HG02798 (cell line): ENCODE results near the gene ARID5B.
"Not testable (repeated sequence)": the region's sequence is repeated elsewhere in the genome, so short reads cannot be mapped to it uniquely, and the experiment has no call there.

Experiments used
- ATAC-seq: cut with Tn5 transposase; IDR thresholded peaks from one replicate; pipeline ENCODE4 v1.9.1; 2021; ENCODE audit warnings: mild to moderate bottlenecking; ENCODE audit not compliant: unreplicated experiment, poor library complexity

ARID5B gene

DNA sequence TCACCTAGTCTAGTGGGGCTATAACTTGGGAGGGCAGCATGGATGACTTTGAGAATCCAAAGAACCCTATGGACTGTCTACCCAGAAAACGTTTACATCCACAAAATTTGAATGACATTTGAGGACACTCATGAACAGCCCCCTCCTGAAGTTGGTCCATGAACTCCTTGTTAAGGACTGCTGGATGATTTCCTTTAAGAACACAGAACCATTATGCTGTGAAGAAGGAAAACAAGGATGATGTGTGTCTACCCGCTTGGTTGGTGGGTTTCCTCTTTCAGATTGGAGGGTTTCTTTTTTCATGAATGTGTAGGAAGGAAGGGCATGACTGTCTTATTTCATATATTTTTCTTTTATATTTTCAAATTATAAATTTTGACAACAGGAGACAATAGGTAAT lies 58.3 kb downstream of the ARID5B start:
- no peak for ATAC-seq

DNA sequence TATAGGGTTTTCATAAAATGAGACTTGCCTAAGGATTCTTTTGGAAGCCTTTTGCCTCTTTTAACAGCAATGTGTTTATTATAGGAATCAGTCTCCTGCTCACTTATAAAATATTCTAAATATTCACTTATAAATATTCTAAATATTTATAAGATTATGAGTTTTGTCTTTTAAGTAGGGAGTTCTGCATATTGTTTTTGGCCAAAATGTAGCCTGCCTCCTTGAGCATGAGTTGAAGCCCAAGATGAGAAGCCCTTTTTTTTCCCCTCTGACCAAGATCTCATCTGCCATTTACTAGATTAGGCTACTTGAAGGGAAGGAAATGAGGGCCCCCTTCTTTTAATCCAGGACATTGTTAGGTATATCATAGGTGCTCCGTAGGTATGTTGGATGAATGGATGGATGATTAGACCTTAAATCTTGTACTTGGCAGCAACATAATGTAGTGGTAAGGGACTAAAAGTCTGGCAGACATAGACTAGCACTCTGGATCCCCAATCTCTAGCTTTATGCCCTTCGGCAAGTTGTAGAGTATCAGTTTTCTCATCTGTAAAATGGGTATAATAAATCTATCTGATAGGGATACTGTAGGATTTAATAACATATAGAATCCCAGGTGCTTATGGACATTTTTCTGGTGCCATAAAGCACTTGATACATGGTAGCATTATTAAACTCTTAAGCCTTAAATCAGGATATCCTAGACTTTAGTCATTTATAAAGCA lies 59.1 kb downstream of the ARID5B start:
- ATAC-seq: no peak

GRCh38 chr10:61961278-61961677 lies 59.8 kb downstream of the ARID5B start:
- ATAC-seq: peak; percentile 80

GRCh38 chr10:61962971-61963370 lies 61.5 kb downstream of the ARID5B start:
- ATAC-seq: no peak

DNA sequence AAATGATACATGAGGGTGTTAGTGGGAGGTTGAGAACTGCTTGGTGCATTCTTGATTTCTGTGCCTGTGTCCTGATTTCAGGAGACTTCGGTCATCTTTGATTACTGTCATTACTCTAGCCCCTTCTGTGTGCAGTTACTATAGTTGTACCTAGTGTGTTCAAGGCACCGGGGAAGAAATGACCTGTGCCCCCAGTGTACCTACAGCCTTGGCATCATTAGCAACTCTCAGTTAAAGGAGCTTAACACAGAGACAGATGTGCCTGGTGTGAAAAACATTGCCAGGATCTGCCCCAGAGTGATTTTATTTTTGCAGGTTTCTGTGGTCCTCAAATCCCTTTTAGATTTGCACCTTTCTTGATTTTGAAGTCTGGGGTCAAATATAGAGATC lies 62.2 kb downstream of the ARID5B start:
- no peak for ATAC-seq

DNA sequence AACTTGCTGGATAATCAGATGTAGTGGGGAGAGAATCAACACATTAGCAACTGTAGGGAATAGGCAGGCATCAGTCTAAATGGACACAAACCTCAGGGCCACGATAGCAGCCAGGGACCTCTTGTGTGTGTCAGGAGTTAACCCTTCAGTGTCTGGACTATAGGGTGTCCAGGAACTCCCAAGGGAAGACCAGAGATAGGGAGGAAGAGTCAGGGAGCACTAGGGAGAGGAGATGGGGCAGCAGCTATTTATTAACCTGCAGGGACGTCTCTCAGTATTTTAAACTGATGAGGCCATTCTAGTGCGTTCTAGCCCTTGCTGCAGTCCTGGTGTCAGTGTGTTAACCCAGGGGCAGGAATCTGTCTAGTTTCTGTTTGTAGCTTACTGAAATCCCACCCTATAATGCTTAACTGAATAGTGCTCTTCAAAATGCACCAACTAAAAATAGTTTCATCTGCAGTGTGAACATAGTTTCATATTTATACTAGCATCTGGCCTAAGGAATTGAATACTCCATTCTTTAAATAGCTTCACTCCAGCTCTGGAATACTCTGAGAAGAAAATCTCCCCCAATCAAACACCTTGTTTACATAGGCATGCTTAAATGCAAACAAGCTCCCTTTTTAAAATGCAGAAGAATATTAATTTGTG lies 62.7 kb downstream of the ARID5B start:
- no peak for ATAC-seq

DNA sequence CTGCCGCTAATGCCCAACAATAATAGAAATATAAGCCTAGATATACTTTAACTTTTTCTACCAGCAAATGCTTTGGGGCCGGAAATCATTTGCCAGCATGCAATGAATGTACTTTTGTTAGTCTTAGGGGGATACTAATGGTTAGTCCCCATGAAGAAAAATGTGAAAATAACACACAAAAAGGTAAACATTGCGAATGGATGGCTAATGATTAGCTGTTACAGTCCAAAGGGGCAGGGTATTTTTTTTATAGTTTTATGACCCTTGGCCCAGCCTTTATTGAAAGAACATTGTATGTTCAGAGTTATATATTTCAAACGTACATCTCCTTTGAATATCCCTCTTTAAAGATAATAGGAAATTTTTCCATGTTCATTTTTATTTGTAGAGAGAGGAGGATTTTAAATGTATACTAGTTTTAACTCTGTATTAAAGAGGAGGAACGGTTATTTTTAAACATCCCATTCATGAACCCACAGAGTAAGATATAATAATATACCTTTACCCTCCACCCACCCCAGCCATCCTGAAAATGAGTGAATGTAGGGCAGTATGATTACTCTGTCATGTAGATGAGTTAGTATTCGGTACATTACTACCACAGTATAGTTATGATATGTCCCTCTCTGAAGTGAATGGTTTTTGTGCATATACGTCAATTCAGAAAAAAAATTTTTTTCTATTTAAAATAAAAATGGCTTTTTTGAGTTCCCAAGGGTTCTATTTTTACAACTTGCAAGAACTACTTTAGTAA lies 63.6 kb downstream of the ARID5B start:
- no peak for ATAC-seq

DNA sequence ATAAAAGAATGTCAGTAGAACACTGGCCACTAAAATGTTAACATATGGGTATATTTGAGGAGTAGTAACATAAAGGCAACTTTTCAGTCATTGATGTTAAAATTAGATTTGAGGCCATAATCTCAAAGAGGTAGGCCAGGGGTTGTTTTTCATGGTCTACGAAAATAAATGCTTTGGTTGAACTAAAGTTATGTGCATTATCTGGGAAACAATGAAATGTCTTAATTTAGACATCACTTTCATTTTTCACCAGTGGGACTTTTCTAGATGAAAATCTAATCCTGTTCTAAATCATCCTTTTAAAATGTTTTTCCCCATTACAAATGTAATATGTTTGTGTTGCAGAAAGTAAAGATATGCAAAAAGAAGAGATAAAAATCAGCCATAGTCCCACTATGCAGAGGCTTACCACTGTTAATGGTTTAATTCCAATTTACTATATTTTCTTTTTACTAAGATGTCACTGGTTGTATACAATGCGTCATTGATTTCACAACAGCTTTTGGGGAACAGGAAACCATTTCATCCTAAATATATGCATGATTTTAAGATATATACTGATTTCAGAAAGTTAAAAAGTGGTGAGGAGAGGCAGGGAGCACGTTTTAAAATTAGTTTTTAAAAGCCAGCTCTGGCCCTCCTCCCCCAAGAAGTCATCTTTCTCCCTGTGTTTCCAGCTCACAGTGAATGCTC lies 64.3 kb downstream of the ARID5B start:
- no peak for ATAC-seq

DNA sequence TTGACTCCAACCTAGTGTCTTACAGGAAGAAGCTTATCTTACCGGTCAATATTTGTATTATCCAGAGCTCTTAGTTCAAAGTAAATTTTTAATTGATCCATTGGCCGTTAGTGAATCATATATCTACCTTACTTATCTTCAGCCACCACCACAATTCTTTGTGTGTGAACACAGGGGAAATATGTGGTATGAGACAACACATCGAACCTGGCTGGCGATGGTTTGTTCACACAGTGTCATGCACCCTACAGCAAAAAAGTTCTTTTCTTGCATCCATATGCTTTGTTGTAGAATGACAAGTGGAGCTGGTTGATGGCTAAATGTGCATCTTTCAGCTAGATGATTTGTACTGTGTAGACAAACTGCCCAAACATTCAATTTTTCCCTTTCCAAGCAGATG lies 65.8 kb downstream of the ARID5B start:
- no peak for ATAC-seq

- no peak for ATAC-seq
Measured at GRCh38 chr10:61970182-61971002, 68.9 kb downstream of the ARID5B start.

DNA sequence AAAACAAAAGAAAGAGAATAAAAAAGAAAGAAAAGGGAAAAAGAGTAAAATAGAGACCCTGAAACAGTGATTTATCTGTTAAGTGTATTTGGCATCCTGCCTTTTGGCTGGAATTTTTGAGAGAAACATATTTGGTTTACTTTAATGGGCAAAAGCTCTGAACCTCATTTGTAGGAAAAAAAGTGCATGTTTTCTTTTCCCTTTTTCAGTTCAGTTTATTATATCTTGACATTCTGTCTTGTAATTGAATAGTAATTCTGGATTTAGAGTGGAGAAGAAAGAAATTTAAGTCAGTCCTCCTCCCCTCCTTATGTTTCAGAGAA lies 69.5 kb downstream of the ARID5B start:
- no peak for ATAC-seq

DNA sequence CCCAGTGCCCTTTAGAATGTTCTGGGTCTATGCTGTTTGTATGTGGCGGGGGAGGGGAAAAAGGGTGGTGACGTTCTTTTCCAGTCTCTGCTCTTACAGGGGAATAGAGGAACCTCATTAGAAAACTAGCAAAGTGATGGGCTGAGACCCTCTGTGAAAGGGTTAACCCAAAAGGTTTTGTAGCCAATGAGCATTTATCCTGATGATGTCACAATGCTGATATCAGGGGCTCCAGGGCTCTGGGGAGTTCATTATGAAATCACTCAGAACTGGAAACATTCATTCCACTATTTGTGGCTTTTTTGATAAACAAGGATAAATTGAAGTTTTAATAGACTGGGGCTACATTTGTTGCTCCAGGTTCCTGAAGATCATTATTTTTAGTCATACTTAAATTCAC lies 71.7 kb downstream of the ARID5B start:
- ATAC-seq: no peak

DNA sequence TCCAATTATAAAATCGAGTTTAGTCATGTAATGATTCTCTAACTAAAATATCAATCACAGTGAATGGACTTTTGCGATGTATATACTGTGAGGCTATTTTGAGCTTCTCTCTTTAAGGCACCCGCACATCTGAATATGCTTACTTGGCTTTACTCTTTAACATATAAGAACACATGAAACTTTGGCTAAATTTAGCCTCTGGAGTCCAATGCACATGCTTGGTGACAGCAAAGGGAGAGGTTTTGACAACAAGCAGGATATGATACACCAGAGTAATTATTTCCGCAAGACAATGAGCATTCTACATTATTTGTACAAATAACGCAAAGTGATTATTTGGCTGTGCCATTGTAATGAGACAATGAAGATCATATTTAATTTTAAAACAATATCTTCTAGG lies 72.4 kb downstream of the ARID5B start:
- ATAC-seq: no peak

DNA sequence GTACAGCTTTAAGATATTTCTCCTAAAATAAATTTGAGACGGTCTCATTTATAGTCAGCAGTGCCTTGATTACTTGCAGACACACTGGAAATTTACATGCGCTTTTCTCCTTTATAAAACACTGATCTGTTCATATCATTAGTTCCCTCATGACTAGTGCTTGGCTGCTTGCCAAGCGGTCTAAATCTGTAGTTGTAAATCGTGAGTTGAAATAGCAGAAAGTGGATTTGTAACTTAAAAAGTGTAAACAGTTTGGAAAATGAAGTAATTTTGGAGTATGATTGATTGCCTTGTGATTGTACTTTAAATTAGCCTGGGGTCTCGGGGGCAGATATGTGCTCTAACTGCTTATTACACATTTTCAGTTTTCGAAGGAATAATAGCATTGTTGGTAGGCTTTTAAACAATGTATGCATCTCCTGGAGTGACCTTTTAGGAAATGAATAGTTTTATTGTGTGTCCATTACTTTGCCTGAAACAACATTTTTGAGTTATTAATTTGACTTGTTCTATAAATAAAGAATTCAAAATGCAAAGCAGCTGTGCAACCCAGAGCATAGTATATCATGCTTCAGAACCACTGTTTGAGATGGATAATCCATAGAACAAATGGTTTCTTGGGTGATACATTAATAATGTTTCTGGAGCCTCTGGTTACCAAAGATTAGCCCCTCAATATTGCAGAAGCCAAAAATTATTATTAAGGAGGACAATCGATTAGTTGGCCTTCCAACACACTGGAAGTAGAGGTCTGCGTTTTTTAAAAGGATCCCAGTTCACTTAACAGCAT lies 73.3 kb downstream of the ARID5B start:
- peak; percentile 31 for ATAC-seq

DNA sequence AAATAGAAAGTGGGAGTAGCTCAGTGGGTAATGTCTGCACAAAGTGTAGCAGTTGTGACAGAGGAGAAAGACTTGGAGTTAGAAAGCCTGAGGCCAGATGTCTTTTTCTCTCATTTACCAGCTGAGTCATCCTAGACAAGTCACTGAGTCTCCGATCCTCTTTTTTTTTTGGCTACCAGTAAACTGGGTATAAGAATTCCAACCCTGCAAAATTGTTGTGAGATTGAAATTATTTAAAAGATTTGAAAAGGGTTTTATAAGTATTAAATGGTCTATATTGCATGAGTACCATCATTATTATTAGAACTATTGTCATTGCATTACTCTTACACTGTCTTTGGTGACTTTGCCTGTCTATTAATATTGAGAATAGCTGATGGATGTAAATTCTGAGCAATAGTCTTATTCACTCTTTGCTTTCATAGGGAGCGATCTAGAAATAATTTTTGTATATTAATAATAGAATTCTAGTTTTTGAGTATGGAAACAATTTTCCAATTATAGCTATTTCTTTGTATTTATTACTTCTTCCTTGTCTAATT lies 74.0 kb downstream of the ARID5B start:
- ATAC-seq: peak; percentile 92

- ATAC-seq: not testable (repeated sequence)
Measured at GRCh38 chr10:61976951-61977721, 75.6 kb downstream of the ARID5B start.

DNA sequence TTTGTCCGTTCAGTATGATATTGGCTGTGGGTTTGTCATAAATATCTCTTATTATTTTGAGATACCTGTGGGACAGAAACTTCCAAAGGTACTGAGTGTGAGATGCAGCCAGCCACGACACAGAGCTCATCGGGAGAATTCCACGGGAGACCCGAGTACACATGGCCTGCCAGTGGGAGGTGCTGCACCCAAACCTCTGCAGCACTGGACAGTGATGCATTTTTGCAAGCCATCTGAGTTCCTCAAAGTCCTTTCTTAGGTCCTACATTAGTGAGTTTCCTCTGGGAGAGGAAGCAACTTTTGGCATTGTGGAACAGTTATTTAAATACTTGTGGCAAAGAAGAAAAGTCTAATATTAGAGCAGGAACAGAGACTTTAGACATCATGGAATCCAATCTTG lies 77.5 kb downstream of the ARID5B start:
- peak; percentile 38 for ATAC-seq

- no peak for ATAC-seq
Measured at GRCh38 chr10:61981460-61981859, 80.0 kb downstream of the ARID5B start.
